ENCODE measurements around the gene GARNL3.

Gene GARNL3

DNA sequence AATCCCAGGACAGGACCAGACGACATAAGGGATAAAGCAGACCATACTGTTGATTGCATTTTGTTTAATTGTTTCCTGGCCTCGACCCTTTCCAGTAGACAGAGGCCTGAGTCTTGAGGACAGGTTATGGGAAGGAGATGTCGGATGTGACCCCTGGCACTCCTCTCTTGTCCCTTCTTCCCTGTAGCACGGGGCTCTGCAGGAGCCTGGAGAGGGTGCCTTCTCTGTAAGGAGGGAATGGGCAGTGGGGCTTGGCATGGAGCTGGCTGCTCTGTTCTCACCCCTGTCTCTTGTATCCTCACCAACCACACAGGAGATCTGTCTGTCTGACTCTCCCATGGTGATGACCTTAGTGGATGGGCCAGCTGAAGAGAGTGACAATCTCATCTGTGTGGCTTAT is 92.3 kb downstream of the GARNL3 start:
- DNase-seq (ENCODE audit: low read depth), result no peak
- H3K4me3 ChIP-seq (ENCODE audit: low read depth, low read length), result no peak overlapping the region
- TF ChIP-seq, protein P1, sequence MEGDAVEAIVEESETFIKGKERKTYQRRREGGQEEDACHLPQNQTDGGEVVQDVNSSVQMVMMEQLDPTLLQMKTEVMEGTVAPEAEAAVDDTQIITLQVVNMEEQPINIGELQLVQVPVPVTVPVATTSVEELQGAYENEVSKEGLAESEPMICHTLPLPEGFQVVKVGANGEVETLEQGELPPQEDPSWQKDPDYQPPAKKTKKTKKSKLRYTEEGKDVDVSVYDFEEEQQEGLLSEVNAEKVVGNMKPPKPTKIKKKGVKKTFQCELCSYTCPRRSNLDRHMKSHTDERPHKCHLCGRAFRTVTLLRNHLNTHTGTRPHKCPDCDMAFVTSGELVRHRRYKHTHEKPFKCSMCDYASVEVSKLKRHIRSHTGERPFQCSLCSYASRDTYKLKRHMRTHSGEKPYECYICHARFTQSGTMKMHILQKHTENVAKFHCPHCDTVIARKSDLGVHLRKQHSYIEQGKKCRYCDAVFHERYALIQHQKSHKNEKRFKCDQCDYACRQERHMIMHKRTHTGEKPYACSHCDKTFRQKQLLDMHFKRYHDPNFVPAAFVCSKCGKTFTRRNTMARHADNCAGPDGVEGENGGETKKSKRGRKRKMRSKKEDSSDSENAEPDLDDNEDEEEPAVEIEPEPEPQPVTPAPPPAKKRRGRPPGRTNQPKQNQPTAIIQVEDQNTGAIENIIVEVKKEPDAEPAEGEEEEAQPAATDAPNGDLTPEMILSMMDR (IDR thresholded peaks at IDR 0.05; ENCODE audit: low read depth, low read length, missing control alignments), result no peak

DNA sequence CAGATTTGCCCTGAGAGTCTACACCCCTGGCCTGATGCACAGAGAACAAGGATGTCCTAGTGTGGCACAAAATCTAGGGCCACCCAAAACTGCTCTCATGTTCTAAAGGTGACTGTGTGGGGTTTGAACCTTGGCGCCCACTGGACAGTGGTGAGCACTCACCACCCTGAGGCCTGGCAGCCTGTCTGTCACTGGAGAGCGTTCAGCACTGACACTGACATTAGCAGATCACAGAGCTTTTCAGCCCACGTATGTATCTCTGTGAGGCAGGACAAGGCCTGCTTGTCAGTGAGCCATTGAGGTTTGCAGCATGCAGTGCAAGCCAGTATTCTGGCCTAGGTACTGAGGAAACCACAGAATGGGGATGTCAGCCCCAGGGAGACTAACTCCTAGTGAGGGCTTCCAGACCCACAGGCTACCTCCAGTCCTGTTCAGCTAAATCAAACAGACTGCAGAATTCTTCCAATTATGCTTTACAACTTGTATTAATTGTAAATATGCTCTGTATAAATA is 93.5 kb downstream of the GARNL3 start:
- H3K4me3 ChIP-seq (ENCODE audit: low read depth, low read length), result no peak overlapping the region
- TF ChIP-seq, protein P1 (IDR thresholded peaks at IDR 0.05; ENCODE audit: low read depth, low read length, missing control alignments), result no peak
- no peak for DNase-seq (ENCODE audit: low read depth)

DNA sequence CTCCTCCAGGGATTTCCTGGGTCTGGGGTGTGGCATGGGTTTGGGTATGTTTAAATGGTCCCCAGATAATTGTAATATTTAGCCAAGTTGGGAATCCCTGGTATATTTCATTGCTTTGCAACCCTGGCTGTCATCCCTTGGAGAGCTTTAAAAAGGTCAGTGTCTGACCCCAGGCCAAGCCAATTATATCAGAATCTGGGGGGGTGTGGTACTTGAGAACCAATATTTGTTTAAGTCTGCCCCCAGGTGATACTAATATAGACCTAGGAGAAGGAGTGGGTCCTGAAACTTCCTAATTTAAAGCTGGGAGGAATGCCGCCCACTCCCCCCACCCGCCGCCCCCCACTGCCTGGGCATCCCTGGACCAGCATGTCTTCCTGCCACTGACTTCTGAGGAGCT is 94.2 kb downstream of the GARNL3 start:
- TF ChIP-seq, protein P1 (IDR thresholded peaks at IDR 0.05; ENCODE audit: low read depth, low read length, missing control alignments), result no peak
- DNase-seq (ENCODE audit: low read depth), result no peak
- no peak overlapping the region for H3K4me3 ChIP-seq (ENCODE audit: low read depth, low read length)

DNA sequence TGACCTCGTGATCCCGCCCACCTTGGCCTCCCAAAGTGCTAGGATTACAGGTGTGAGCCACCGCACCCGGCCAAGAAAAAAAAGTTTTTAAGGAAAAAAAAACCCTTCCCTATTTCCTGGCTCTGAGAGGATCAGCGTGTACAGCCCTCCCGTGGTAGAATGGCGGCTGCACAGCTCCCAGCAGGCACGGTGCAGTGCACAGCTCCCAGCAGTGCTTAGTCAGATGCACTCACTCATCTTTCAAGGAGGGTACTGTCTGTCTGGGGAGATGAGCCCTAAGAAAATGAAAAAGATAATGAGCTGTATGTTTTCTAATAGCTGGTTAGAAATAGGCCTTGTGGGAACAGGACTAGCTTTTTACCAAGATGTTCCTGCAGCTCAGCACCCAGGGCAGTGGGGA is 95.7 kb downstream of the GARNL3 start:
- H3K4me3 ChIP-seq (ENCODE audit: low read depth, low read length), result no peak overlapping the region
- TF ChIP-seq, protein P1 (IDR thresholded peaks at IDR 0.05; ENCODE audit: low read depth, low read length, missing control alignments), result no peak
- DNase-seq (ENCODE audit: low read depth), result no peak

DNA sequence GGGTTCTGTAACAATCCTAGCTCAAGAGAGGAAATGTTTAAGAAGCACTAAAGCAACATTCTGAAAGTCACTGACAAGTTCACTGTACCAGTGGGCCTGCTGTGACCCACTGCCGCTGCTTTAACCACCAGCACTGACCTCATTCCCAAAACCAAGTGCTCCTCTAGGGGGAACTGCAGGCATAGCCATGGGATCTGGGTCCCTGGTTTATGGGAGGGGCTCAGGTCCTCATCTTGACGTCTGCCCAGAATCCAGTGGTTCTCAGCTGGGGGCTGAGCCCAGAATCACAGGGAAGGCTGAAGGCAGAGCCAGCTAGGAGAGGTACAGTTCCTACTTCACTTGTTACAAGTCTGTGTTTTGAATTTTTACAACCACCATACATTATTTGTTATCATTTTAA is 96.3 kb downstream of the GARNL3 start:
- TF ChIP-seq, protein P1 (IDR thresholded peaks at IDR 0.05; ENCODE audit: low read depth, low read length, missing control alignments), result no peak
- no peak for DNase-seq (ENCODE audit: low read depth)
- no peak overlapping the region for H3K4me3 ChIP-seq (ENCODE audit: low read depth, low read length)

DNA sequence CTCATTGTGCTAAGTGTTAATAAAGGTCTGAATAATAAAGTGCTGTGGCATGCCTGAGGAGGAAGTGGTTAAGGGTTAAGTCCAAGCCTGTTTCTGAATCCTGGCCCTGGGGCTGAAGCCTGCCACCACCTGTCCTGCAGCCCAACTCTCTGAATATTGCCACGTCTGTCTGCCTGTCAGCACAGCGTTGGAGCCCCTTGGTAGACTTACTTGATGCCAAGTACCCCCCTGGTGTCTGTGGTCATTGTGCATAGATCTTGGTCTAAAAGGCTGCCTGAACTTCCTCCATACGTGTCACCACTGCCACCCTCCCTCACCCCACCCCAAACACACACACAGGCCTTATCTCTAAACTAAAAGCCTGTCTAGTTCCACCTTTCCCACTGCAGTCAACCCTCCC is 97.0 kb downstream of the GARNL3 start:
- no peak for DNase-seq (ENCODE audit: low read depth)
- no peak overlapping the region for H3K4me3 ChIP-seq (ENCODE audit: low read depth, low read length)

DNA sequence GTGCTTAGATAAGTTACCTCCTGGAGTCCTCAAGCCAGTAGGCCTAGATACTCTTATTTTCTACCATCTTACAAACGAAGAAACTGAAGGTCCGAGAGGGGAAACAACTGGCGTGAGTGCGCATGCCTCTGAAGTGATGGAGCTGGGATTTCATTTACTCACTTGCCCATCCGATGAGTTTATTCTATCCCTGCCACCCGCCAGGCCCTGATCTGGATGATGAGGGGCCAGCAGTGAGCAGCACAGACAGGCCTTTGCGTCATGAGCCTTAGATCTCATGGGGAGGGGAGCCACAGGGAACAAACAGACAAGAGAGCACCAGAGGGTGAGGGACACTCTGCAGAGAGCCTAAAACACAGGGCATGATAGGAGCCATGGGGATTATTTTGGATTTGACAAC is 98.3 kb downstream of the GARNL3 start:
- H3K4me3 ChIP-seq (ENCODE audit: low read depth, low read length), result no peak overlapping the region
- TF ChIP-seq, protein P1 (IDR thresholded peaks at IDR 0.05; ENCODE audit: low read depth, low read length, missing control alignments), result no peak
- DNase-seq (ENCODE audit: low read depth), result no peak

More for the DNA sequence above, 97.0 kb downstream of the GARNL3 start:
- TF ChIP-seq, protein P1 (IDR thresholded peaks at IDR 0.05; ENCODE audit: low read depth, low read length, missing control alignments), result no peak
